ENCODE measurements around the gene DMC1.

Gene DMC1

GRCh38 chr22:38503021-38503420 is 67.0 kb downstream of the DMC1 start:
- DNase-seq (ENCODE audit: low read depth in 2 of 2), result no peak

GRCh38 chr22:38501797-38502672 is 67.9 kb downstream of the DMC1 start:
- no peak for DNase-seq (ENCODE audit: low read depth in 2 of 2)

- no peak for DNase-seq (ENCODE audit: low read depth in 2 of 2)
Observed at GRCh38 chr22:38497869-38498268, 72.1 kb downstream of the DMC1 start.

GRCh38 chr22:38494939-38495338 is 75.0 kb downstream of the DMC1 start:
- no peak for DNase-seq (ENCODE audit: low read depth in 2 of 2)

GRCh38 chr22:38494498-38494897 is 75.5 kb downstream of the DMC1 start:
- DNase-seq (ENCODE audit: low read depth in 2 of 2), result no peak

- no peak for DNase-seq (ENCODE audit: low read depth in 2 of 2)
Observed at GRCh38 chr22:38491707-38492348, 78.2 kb downstream of the DMC1 start.

- DNase-seq (ENCODE audit: low read depth in 2 of 2), result no peak
Observed at GRCh38 chr22:38490915-38491314, 79.1 kb downstream of the DMC1 start.

- DNase-seq (ENCODE audit: low read depth in 2 of 2), result no peak
Observed at GRCh38 chr22:38490475-38490874, 79.5 kb downstream of the DMC1 start.

GRCh38 chr22:38489561-38490145 is 80.3 kb downstream of the DMC1 start:
- DNase-seq (ENCODE audit: low read depth in 2 of 2), result no peak

- DNase-seq (ENCODE audit: low read depth in 2 of 2), result no peak
Observed at GRCh38 chr22:38489142-38489541, 80.8 kb downstream of the DMC1 start.

- DNase-seq (ENCODE audit: low read depth in 2 of 2), result no peak
Observed at GRCh38 chr22:38487946-38488345, 82.0 kb downstream of the DMC1 start.

- DNase-seq (ENCODE audit: low read depth in 2 of 2), result no peak
Observed at GRCh38 chr22:38485783-38486182, 84.2 kb downstream of the DMC1 start.

- DNase-seq (ENCODE audit: low read depth in 2 of 2), result no peak
Observed at GRCh38 chr22:38484244-38484643, 85.7 kb downstream of the DMC1 start.

- no peak for DNase-seq (ENCODE audit: low read depth in 2 of 2)
Observed at GRCh38 chr22:38482662-38483308, 87.2 kb downstream of the DMC1 start.

- no peak for DNase-seq (ENCODE audit: low read depth in 2 of 2)
Observed at GRCh38 chr22:38481871-38482332, 88.1 kb downstream of the DMC1 start.

GRCh38 chr22:38481162-38481870 is 88.7 kb downstream of the DMC1 start:
- DNase-seq (ENCODE audit: low read depth in 2 of 2), result no peak

- no peak for DNase-seq (ENCODE audit: low read depth in 2 of 2)
Observed at GRCh38 chr22:38479096-38479837, 90.7 kb downstream of the DMC1 start.

- DNase-seq (ENCODE audit: low read depth in 2 of 2), result no peak
Observed at GRCh38 chr22:38477585-38477984, 92.4 kb downstream of the DMC1 start.

- no peak for DNase-seq (ENCODE audit: low read depth in 2 of 2)
Observed at GRCh38 chr22:38474003-38474607, 95.9 kb downstream of the DMC1 start.

GRCh38 chr22:38471237-38471636 is 98.7 kb downstream of the DMC1 start:
- no peak for DNase-seq (ENCODE audit: low read depth in 2 of 2)

Measured in fibroblast of skin of left quadriceps (primary cell).